ENCODE results near the gene PROSER2.
"Not testable (repeated sequence)": the region's sequence is repeated elsewhere in the genome, so short reads cannot be mapped to it uniquely, and the experiment has no call there.

Gene PROSER2

DNA sequence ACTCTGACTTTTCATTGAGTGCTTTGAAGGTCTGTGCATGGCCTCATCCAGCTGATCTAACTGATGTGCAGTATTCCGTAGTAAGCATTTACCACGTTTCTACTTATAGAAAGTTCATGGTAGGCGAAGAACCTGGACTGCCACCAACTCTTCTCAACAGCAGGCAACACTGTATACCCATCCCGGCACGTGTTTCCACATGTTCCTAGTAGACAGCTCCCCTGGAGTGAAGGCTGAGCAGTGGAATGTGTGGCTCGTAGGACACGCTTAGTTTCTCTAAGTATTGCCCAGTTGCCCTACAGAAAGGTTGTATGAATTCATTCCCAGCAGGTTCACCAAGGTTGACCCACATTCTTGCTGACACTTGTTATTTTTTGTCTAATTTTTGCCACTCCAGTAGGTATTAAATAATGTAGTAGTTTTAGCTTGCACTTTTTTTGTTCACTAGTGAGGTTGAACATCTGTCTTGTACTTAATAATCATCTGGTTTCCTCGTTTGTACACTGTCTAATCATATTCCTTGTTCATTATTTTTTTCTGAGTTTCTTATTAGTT is 15.2 kb downstream of the PROSER2 start:
- DNase-seq, result no peak

DNA sequence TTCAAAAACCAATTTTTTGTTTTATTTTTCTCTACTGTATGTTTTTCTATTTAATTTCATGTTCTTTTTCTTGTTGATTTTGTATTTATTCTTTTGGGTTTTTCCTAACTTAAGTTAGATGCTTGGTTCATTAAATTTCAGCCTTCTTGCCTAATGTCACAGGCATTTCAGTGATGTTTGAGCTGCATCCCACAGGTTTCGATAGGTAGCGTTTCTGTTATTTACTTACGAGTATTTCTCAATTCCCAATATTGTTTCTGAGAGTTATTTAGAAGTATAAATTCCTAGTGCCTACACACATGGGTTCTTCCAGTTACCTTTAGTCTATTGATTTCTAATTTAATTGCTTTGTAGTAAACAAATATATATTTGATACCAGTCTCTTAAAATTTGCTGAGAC is 18.2 kb downstream of the PROSER2 start:
- DNase-seq, result no peak

DNA sequence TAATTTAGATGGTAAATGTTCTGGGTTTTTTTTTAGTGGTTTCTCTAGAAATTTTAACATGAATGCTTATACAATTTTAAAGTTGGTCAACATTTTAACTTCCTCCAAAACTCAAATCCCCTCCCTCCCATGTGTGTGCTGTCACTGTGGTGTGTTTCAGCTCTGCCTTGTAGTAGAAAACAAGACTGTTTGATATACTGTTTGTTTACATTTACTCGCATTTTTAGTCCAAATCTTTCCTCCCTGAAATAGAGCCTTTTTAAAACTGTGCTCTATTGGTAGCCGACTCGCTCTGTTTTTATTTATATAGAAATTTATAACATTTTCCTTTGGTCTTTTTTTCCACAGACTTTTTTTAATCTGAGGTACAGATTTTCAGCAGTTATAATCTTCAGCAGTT is 19.3 kb downstream of the PROSER2 start:
- DNase-seq, result no peak

DNA sequence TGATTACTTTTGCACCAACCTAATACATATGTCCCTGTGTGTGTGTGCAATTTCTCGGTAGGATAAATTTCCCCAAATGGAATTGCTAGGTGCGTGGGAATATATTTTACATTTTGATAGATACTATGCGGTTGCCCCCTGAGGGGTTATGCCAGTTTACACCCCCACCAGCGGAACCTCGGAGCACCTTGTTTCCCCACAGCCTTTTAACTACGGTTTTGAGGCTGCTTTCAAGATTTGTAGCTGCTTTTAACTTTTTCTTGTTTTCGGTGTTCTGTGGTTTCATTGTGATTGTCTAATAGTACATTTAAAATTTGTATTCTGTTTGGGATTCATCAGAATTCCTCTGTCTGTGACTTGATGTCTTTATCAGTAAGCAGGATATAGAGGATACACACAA is 22.0 kb downstream of the PROSER2 start:
- DNase-seq, result no peak

DNA sequence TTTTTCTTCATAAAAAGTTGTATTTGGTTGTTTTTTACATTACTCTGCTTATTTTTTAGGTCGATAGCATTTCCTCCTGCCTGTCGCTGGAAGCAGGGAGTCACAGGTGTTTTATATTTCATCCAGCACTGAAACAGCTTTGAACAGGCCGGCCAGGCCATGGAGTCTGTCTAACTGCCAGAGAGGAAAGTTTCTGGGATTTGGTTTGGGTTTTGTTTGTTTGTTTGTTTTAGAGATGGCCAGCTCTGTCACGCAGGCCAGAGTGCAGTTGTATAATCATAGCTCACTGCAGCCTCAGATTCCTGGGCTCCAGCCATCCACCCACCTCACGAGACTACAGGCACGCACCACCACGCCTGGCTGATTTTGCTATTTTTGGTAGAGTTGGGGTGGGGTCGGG is 23.4 kb downstream of the PROSER2 start:
- no peak for DNase-seq

DNA sequence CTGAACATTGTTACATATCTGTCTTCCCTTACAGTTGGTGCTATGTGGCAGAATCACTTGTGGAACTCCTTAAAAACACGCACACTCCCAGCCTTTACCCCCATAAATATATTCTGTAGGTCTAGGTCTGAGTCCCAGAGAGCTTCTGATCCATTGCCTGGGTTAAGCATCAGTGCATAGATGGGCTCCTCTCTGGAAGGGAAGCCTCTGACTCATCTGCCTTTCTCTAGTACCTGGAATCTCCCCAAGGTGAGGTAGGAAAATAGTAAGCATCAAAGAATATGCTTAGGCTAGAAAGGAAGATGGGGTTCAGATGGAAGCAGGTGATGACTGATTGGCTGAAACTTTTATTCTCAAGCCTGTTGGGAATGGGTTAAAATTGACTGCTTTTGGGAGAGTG is 26.1 kb downstream of the PROSER2 start:
- DNase-seq, result no peak

DNA sequence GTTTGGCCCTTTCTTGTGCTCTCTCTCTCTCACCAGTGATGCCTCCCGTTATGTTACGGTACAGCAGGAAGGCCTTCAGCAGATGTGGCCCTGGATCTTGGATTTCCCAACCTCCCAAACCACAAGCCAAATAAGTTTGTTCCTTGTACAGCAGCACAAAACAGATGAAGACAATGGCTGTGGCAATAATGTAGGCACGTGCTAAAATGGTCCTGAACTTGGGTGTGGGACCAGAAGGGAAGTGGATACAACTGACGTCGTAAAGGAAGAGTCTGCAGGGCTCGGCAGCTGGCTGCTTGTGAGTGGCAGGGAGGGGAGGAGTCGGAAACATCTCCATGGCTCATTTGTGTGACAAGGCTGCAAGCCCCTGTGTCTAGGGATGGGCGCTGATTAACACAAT is 26.8 kb downstream of the PROSER2 start:
- no peak for DNase-seq

DNA sequence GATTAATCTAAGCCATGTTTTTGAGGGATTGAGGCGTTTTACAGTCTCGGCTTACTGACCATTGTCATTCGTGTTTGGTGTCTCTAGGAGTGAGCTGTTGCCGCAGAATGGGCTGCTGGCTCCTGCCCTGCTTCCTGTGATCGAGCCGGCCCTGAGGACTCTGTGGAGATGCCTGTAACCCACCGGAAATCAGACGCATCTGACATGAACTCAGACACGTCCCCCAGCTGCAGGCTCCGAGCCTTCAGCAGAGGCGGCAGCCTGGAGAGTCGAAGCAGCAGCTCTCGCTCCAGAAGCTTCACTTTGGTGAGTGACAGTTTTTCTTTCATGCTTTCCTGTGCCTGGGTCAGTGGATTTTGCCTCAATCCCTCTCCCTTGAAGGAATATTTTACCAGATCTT is 28.8 kb downstream of the PROSER2 start:
- DNase-seq, result no peak

DNA sequence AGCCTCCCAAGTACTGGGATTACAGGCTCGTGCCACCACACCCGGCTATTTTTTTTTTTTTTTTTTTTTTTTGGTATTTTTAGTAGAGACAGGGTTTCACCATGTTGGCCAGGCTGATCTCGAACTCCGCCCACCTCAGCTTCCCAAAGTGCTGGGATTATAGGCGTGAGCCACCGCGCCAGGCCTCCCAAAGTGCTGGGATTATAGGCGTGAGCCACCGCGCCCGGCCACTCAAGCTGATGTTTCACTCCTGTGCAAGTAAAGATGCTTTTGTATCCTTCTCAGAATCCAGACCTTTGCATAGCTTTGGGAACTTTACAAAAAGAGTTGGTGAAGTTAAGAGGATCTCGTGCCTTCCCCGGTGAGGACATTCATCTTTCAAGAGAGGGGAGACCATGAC is 29.5 kb downstream of the PROSER2 start:
- DNase-seq, result not testable (repeated sequence)

DNA sequence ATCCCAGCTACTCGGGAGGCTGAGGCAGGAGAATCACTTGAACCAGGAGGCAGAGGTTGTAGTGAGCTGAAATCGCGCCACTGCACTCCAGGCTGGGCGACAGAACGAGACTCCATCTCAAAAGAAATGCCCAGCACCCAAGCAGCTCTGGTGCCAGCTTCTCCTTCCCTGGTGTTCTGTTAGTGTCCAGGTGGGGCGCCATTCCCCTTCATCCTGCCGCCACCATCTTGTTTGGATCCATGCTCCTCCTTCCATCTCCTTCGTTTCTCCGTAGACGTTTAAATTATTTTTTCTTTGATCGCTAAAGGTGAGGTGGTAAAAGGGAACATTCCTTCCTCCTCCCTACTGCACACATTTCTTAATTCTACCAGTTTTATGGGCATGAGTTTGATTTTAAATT is 30.3 kb downstream of the PROSER2 start:
- no peak for DNase-seq

DNA sequence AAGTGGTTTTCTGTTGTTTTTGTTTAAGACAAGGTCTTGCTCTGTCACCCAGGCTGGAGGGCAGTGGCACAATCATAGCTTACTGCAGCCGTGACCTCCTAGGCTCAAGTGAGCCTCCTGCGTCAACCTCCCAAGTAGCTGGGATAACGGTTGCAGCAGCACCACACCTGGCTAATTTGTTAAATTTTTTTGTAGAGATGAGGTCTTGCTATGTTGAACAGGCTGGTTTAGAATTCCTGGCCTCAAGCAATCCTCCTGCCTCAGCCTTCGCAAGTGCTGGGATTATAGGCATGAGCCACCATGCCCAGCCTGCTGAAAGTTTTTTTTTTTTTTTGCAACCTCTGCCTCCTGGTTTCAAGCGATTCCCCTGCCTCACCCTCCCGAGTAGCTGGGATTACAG is 31.1 kb downstream of the PROSER2 start:
- DNase-seq, result no peak

DNA sequence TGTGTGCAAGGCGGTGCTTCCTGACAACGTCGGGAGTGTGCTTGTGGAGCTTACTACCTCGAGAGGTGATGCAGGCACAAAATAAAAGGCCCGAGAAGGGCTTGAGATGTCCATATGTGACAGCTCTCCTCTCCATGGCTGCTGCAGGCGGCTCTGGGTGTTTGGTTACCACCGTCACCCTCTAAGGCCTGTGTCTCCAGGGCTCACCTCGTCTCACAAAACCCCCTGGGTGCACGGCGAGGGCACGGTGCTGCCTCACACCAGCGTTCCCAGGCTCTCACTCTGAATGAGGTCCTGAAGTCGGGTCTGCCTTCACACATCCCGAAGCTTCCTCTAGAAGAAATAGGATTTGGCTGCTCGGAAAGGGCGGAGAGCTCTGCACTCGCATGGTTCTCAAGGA is 32.9 kb downstream of the PROSER2 start:
- DNase-seq, result no peak

DNA sequence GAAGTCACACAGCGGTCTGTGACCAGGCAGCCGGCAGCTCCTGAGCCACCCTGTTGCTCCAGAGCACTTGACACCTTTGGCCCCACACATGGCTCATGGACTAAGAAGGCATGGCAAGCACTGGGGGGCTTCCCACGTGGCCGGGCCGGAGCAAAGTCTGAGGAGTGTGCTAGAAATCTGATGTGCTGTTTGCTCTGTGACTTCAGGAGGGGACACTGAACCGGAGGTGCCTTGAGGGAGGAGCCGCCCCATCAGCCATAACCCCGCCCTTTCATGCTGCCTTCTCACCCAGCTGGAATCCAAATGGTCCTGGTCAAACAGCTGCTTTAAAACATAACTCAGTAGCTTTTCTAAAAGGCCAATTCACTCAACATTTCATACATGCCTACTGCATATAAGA is 33.5 kb downstream of the PROSER2 start:
- DNase-seq, result no peak

DNA sequence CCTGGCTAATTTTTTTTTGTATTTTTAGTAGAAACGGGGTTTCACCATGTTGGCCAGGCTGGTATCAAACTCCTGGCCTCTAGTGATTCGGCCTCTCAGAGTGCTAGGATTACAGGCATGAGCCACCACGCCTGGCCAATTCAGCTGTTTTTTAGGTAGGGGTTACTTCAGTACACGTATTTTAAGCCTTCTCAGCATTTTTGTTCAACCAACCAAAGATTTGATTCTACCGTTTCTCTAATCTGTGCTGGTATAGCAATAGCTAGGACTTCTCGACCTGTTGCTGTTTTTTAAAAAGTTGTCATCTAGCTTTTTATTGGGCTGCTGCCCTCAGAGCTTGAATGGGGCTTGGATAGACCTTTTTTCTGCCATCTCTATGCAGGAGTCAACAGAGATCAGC is 34.9 kb downstream of the PROSER2 start:
- DNase-seq, result no peak

DNA sequence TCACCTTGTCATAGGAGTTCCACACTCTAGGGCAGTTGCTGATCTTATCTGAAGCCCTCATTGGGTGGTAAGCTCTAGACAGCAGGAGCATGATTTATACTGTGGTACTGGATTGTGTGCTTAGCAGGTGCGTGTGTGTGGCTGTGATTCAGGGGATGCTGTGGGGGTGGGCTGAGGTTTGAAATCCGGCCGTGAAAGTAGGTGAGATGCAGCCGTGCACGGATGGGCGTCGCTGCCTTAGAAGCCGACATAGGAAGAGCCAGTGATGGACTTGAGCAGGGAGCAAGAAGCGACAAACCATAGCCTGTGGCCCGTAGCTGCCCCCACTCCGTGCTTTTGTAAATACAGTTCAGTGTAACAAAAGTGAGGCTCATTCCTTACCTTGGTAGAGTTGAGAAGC is 38.2 kb downstream of the PROSER2 start:
- no peak for DNase-seq

DNA sequence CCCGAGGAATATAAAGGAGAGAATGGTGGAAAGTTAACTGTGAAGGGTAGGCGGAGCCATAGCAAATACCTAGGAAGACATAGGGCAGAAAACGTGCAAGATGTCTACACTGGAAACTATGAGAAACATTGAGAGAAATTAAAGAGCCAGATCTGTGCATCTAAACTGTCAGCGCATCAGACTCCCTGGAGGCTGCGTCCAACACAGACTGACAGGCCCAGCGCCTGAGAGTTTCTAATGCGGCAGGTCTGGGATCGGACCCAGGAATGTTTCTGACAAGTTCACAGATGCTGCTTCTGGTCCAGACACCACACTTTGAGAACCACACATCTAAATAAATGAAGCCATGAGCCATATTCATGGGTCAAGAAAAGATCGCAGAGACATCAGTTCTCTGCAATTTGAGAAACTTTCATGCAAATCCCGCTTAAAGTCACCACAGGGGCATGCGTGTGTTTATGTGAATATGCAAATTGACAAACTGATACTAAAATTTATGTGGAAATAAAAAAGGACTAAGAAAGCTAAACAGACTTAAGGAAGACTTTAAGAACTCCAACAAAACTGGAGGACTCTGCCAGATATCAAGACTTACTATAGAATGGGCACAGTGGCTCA is 38.8 kb downstream of the PROSER2 start:
- no peak for DNase-seq

DNA sequence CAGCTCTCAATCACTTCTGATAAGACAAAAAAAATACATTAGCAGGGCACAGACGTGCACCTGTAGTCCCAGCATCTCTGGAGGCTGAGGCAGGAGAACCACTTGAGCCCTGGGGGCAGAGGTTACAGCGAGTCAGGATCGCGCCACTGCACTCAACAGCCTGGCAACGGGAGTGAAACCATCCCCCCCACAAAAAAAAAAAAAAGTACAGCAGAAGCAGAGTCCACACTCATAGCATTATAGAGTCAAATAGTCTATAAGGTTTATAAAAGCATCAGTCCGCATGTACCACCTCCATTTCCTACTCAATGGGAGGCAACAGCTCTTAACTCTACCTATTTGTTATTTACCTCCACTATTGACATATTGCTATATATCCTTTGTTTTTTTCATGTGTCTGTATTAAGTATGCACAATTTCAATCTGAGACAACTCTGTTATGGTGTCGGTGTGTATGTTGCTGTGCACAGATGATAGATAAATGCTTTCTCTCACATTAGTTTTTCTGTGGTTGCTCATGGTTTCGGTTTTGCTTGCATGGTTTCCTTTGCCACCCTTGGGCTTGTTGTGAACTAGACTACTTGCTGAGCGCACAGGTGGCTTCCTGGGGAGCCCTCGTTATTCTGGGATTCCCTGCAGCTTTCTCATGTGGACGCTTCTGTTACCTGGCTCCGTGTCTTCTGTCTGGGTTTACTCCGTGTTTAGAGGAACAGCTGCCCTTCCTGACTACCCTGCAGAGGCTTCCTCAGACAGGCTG is 40.4 kb downstream of the PROSER2 start:
- no peak for DNase-seq

DNA sequence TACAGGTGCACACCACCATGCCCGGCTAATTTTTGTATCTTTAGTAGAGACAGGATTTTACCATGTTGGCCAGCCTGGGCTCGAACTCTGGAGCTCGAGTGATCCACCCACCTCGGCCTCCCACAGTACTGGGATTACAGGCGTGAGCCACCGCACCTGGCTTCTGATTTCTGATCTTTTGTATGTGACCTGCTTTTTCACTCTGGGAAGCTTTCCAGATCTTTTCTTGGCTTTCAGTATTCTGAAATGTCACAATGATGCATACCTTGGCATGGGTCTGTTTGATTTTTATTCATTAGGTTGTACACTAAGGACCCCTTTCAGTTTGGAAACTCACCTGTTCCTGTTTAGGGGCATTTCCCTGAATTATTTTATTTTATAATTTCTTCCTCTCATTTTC is 41.6 kb downstream of the PROSER2 start:
- DNase-seq, result no peak

DNA sequence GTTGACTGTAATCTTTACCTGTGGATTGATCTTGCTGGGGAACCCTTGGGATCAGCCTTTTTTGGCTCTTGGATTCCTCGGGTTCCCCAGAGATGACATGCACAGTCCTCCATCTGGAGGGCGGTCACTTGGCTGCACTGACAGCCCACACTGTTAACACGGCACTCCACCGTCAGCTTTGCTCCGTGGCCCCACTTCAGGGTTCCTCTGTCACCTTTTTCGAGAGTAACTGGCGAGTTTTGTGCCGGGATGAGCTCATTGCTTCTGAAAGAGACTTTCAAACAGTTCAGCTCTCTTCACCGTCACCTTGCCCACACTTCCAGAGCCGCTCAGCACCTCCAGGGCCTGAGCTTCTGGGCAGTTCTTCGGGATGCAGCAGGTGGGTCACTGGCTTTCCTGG is 42.4 kb downstream of the PROSER2 start:
- DNase-seq, result no peak

DNA sequence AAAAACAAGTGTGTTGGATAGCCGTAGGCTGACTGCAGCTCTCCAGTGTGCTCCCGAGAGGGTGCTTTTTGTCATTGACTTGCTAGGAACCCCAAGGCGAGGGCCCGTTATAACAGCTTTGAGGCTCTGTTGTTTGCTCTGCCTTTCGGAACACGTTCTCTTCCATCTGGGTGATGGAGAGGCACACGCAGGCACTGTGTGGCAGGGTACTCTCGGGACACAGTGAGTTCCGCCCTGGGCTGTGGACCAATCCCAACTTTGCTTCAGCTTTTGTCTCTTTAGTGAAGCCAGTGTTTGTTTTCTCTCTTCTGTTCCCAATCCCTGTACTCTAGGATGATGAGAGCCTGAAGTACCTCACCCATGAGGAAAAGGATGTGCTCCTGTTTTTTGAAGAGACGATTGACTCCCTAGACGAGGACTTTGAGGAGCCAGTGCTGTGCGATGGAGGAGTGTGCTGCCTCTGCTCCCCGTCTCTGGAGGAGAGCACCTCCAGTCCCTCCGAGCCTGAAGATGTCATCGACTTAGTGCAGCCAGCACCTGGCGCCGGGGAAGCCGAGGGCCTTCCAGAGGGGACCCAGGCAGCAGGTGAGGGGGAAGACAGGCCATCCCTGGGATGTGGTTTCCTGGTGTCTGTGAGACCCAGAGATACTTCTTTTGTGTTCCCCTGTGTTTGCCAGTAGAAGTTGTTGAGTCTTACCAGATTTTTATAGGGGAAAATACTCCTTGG is 43.2 kb downstream of the PROSER2 start:
- DNase-seq, result no peak

DNA sequence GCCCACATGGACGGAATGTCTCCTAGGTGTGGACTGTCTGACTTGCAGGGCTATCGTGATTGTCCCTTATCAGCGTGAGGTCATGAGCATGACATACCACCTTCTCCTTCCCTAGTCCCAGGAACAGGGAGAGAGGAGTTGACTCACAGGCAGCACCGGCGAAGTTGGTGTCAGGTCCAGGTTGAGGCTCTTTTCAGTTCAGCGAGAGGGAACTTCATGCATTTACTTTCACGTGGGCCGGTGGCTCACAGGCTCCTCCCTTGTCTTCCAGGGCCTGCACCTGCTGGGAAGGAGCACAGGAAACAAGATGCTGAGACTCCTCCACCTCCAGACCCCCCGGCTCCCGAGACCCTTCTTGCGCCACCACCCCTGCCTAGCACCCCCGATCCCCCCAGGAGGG is 46.1 kb downstream of the PROSER2 start:
- DNase-seq, result no peak

DNA sequence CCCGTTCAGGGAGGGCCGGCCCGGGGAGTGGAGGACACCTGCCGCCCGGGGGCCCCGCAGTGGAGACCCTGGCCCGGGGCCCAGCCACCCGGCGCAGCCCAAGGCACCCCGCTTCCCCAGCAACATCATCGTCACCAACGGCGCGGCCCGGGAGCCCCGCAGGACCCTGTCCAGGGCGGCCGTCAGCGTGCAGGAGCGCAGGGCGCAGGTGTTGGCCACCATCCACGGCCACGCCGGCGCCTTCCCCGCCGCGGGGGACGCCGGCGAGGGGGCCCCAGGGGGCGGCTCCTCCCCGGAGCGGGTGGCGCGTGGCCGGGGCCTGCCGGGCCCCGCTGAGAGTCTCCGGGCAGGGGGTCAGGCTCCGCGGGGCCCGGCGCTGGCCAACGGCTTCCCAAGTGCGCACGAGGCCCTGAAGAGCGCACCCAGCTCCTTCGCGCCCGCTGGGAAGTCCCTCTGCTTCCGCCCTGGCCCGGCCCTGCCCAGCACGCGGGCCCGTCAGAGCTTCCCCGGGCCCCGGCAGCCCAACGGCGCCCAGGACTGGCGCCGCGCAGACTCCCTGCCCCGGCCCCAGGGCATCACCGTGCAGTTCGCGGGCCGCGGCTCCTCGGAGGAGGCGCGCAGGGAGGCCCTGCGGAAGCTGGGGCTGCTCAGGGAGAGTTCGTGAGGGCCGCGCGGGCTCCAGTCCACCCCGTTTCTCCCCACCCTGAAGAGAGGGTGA is 46.7 kb downstream of the PROSER2 start:
- no peak for DNase-seq

DNA sequence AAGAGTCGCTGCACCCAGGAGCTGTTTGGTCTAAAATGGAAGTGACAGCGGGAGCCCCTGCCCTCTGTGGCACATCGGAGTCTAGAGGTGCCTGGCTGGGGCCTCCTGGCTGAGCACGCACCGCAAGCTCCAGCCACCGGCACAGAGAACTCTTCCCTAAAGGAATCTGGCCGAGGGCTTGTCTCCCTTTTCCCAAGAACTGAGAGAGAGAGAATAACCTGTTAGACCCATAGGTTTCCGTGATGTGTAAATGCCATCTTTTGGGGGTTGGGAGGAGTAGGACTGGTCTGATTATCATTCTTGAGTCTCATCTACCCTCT is 47.3 kb downstream of the PROSER2 start:
- DNase-seq, result no peak

Data from NCI-H774 (cell line).